Dermis microvascular lymphatic vessel endothelial cell (primary cell): ENCODE data around the gene SRGN. TPM values are rescaled to one million over a fixed set of nuclear protein-coding genes. Genes with fewer than 3 reads are reported as not detected.
"Not testable (repeated sequence)": the region's sequence is repeated elsewhere in the genome, so short reads cannot be mapped to it uniquely, and the experiment has no call there.

ENCODE experiments used
- DNase-seq, 2 donors: peaks; one replicate each; pipeline versions ENCODE4 v3.0.0 to v3.0.0-alpha.2; 2010; ENCODE audit warnings: low read depth in 2 of 2
- total RNA-seq: library from RNA; depleted of rRNA; stranded (reverse); fragments of >200 nt; gene quantifications from 2 replicates; pipeline ENCODE4 v1.2.1, GENCODE V29; 2014

The SRGN gene
- total RNA-seq, 1 donor from 2014 or later = 298 TPM

- DNase-seq = no peak
Observed at GRCh38 chr10:69139961-69140360, 52.1 kb downstream of the SRGN start.

- no peak for DNase-seq
Observed at GRCh38 chr10:69141304-69141703, 53.4 kb downstream of the SRGN start.

GRCh38 chr10:69142074-69142473, 54.2 kb downstream of the SRGN start:
- not testable (repeated sequence) for DNase-seq

GRCh38 chr10:69142983-69143382, 55.1 kb downstream of the SRGN start:
- no peak for DNase-seq

GRCh38 chr10:69145329-69145728, 57.4 kb downstream of the SRGN start:
- DNase-seq = no peak

- DNase-seq = no peak
Observed at GRCh38 chr10:69145864-69146263, 58.0 kb downstream of the SRGN start.

- DNase-seq = no peak
Observed at GRCh38 chr10:69146759-69147158, 58.9 kb downstream of the SRGN start.

GRCh38 chr10:69151984-69152383, 64.1 kb downstream of the SRGN start:
- DNase-seq = no peak

GRCh38 chr10:69153227-69153626, 65.3 kb downstream of the SRGN start:
- DNase-seq = no peak

Other genes starting within 250 kb of the SRGN start
- 30.6 and 33.1 TPM in 2 replicates for gene DDX50, start 186.8 kb upstream of the SRGN start, total RNA-seq
- gene DDX21, start 131.9 kb upstream of the SRGN start, total RNA-seq = 59.4 and 61.0 TPM in 2 replicates
- gene KIFBP, start 99.3 kb upstream of the SRGN start, total RNA-seq = 23.9 and 26.3 TPM in 2 replicates
- 29.4 and 35.8 TPM in 2 replicates for gene VPS26A, start 36.1 kb downstream of the SRGN start, total RNA-seq
- gene SUPV3L1, start 92.1 kb downstream of the SRGN start, total RNA-seq = 18.4 and 18.8 TPM in 2 replicates
- 0.13 TPM in 1 of 2 replicates, not detected in the other for gene HKDC1, start 132.2 kb downstream of the SRGN start, total RNA-seq
- 97.1 and 113 TPM in 2 replicates for gene HK1, start 190.4 kb downstream of the SRGN start, total RNA-seq